PC-9 (cell line): ENCODE data around the gene MELTF.

Source experiments
- EZH2 ChIP-seq: fragments of 200-600 bp; sonication (generic); IDR thresholded peaks from 2 replicates; pipeline ENCODE4 v1.8.0; 2017; ENCODE audit warnings: antibody characterized with exemption, low read depth
- TF ChIP-seq, protein P1 (sequence below): fragments of 200-600 bp; sonication (generic); conservative IDR thresholded peaks from 2 replicates; pipeline ENCODE4 v1.6.1; 2017; ENCODE audit warnings: mixed run types, antibody characterized with exemption, mild to moderate bottlenecking, moderate library complexity

DNA sequence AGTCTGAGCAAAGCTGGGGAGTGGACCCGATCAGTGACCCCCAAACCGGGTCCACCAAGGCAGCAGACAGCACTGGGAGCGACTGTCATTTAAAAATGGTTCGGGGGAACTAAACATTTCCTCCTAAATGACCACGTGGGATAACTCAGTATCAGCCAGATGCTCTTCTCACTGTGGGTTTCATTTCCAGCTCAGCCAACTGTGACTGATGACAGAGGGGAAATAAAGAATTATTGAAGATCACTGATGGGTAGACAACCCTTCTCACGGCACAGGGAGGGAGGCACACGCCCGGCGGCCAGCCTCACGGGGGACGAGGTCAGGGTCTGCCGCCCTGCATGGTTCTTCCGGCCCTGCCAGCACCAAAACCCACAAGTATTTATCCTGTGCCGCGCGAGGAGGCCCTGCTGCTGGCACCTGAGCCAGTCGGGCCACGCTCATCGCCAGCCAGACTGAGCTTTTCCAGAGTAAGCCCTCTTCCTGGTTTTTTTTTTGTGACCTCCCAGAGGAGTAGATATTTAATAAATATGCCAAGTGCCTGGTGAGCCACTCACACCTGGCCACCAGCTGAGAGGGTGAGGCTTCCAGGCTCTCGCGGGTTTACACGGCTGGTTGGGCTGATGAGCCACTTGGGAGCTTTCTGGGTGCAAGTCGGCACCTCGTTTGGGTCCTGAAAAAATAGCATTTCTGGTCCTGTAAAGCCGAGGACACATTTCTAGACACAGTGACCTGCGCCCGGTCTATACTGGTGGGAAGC lies 6.2 kb downstream of the MELTF start:
- TF ChIP-seq, protein P1, sequence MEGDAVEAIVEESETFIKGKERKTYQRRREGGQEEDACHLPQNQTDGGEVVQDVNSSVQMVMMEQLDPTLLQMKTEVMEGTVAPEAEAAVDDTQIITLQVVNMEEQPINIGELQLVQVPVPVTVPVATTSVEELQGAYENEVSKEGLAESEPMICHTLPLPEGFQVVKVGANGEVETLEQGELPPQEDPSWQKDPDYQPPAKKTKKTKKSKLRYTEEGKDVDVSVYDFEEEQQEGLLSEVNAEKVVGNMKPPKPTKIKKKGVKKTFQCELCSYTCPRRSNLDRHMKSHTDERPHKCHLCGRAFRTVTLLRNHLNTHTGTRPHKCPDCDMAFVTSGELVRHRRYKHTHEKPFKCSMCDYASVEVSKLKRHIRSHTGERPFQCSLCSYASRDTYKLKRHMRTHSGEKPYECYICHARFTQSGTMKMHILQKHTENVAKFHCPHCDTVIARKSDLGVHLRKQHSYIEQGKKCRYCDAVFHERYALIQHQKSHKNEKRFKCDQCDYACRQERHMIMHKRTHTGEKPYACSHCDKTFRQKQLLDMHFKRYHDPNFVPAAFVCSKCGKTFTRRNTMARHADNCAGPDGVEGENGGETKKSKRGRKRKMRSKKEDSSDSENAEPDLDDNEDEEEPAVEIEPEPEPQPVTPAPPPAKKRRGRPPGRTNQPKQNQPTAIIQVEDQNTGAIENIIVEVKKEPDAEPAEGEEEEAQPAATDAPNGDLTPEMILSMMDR, result no peak
- TF ChIP-seq EZH2, result no peak
